ENCODE data around the gene NCAM1. TPM values are rescaled to one million over a fixed set of nuclear protein-coding genes. Genes with fewer than 3 reads are reported as not detected.

NCAM1 gene
- total and polyA plus RNA-seq, 9 of the 15 experiments (the other 6 are each of a cell fraction or from before 2014, with no cell fraction given) = 0.09 to 0.23 TPM; not detected in 7

- in situ Hi-C loops (cut with MboI) = no loop called here
- Histone ChIP-seq H3K27me3 (ENCODE audit: control insufficient read depth in 2 of 2, insufficient read depth in 2 of 2, low read length in 2 of 2) (peaks cover 3 to 8% of the 10 kb centered on the region in 2 experiments; a peak in 3 of 5 replicates), H3K79me2 (ENCODE audit: control insufficient read depth, insufficient read depth, low read length) (no peaks in the 10 kb centered on the region), H3K9me3 (replicated peaks; ENCODE audit: control insufficient read depth, insufficient read depth, low read depth, low read length) (no peaks in the 10 kb centered on the region), H3K4me2 (ENCODE audit: insufficient read depth, low read length) (no peak overlapping the region), H3K27ac (ENCODE audit: extremely low read depth, low read depth, low read length) (no peak overlapping the region), H3K9me1 (ENCODE audit: control insufficient read depth, insufficient read depth, low read length) (no peaks in the 10 kb centered on the region), H4K20me1 (replicated peaks; ENCODE audit: control insufficient read depth, insufficient read depth, low read length) (no peaks in the 10 kb centered on the region), H3K36me3 (ENCODE audit: control insufficient read depth, insufficient read depth, low read length) (no peaks in the 10 kb centered on the region), H3K4me3 (no peak overlapping the region), H2AFZ (ENCODE audit: low read depth, low read length) (no peak overlapping the region), H3K9ac (ENCODE audit: insufficient read depth in 1 of 2, low read depth in 2 of 2, low read length in 2 of 2) (no peak overlapping the region), H3K4me1 (replicated peaks in 1 of 2; ENCODE audit: control insufficient read depth in 2 of 2, insufficient read depth in 2 of 2, low read length in 2 of 2) (peaks cover 0 to 4% of the 10 kb centered on the region in 2 experiments; a peak in 2 of 5 replicates)
- intact Hi-C loops (cut with micrococcal nuclease) = no loop called here
- DNase-seq (ENCODE audit: extremely low read depth in 1 of 4, low spot score in 3 of 4) (no peak), ATAC-seq (no peak), FAIRE-seq (no peak)
- ChIA-PET CTCF (ENCODE audit: low intra/inter-chr PET ratio) (no interaction called here), POLR2A (no interaction called here)
- BruUV-seq (replicated peaks) = no TSS peak
- 0% methylated on average over 3 of the region's 3 CpGs for WGBS (ENCODE audit: insufficient coverage, low coverage, missing lambda C conversion rate)
- TF ChIP-seq SAFB (IDR thresholded peaks at IDR 0.05; ENCODE audit: borderline replicate concordance, low read depth, low read length) (no peak), ZNF785 (CRISPR knock-in tag; IDR thresholded peaks at IDR 0.05) (no peak), CHD1 (IDR thresholded peaks at IDR 0.05; ENCODE audit: low read length) (no peak), USF2 (CRISPR knock-in tag; IDR thresholded peaks at IDR 0.05) (no peak), MEF2D (tag; conservative IDR thresholded peaks at IDR 0.05; ENCODE audit: low read depth) (no peak), SMARCB1 (IDR thresholded peaks at IDR 0.05; ENCODE audit: insufficient read length, low read depth) (no peak), ZNF584 (CRISPR knock-in tag; IDR thresholded peaks at IDR 0.05; ENCODE audit: low read depth) (no peak), CBX8 (IDR thresholded peaks at IDR 0.05; ENCODE audit: borderline replicate concordance, extremely low read depth, low read depth, low read length, poor library complexity, severe bottlenecking) (no peak), PURB (CRISPR knock-in tag; IDR thresholded peaks at IDR 0.05; ENCODE audit: low read depth) (no peak), VEZF1 (CRISPR knock-in tag; IDR thresholded peaks at IDR 0.05) (no peak), CEBPG (CRISPR knock-in tag; IDR thresholded peaks at IDR 0.05) (no peak), CEBPG (tag; conservative IDR thresholded peaks at IDR 0.05 in 1 of 2, IDR thresholded peaks at IDR 0.05 in 1 of 2) (no peak), RNF219 (CRISPR knock-in tag; IDR thresholded peaks at IDR 0.05) (no peak)
- TF ChIP-seq, protein P1, sequence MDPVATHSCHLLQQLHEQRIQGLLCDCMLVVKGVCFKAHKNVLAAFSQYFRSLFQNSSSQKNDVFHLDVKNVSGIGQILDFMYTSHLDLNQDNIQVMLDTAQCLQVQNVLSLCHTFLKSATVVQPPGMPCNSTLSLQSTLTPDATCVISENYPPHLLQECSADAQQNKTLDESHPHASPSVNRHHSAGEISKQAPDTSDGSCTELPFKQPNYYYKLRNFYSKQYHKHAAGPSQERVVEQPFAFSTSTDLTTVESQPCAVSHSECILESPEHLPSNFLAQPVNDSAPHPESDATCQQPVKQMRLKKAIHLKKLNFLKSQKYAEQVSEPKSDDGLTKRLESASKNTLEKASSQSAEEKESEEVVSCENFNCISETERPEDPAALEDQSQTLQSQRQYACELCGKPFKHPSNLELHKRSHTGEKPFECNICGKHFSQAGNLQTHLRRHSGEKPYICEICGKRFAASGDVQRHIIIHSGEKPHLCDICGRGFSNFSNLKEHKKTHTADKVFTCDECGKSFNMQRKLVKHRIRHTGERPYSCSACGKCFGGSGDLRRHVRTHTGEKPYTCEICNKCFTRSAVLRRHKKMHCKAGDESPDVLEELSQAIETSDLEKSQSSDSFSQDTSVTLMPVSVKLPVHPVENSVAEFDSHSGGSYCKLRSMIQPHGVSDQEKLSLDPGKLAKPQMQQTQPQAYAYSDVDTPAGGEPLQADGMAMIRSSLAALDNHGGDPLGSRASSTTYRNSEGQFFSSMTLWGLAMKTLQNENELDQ (CRISPR knock-in tag; IDR thresholded peaks at IDR 0.05; ENCODE audit: borderline replicate concordance) = no peak
Observed at GRCh38 chr11:113195728-113196127, 234.5 kb downstream of the NCAM1 start.

Data from K562 (cell line).